Activated CD8-positive, alpha-beta T cell treated with anti-CD3 and anti-CD28 coated beads for 36 hours (primary cell): Measurements from ENCODE around the gene TNS3. TPM values are rescaled to one million over a fixed set of nuclear protein-coding genes. Genes with fewer than 3 reads are reported as not detected.

ENCODE experiments used
- ATAC-seq: fragments of 200-7000 bp; cut with Tn5 transposase; one replicate; pipeline ENCODE4 v1.10.0; 2021; ENCODE audit warnings: mild to moderate bottlenecking, moderate library complexity
- CTCF ChIA-PET: fragments of 350-600 bp; sonication (Branson Sonifier 250); formaldehyde crosslinking; loops from one replicate; lab custom pipeline; 2021; ENCODE audit warnings: antibody characterized with exemption; lab: Charles Lee
- POLR2A ChIA-PET: fragments of 350-600 bp; sonication (Branson Sonifier 250); formaldehyde crosslinking; loops from one replicate; lab custom pipeline; 2021; ENCODE audit warnings: antibody characterized with exemption; lab: Charles Lee
- DNase-seq: peaks from one replicate; pipeline ENCODE4 v3.0.0-alpha.2; 2020
- H3K27ac Mint-ChIP-seq: one replicate; pipeline ENCODE4 v1.8.0; 2021; ENCODE audit warnings: mild to moderate bottlenecking, mixed read lengths
- H3K27me3 Mint-ChIP-seq: one replicate; pipeline ENCODE4 v1.8.0; 2021; ENCODE audit warnings: mixed read lengths
- H3K36me3 Mint-ChIP-seq: one replicate; pipeline ENCODE4 v1.8.0; 2021; ENCODE audit warnings: low read depth, mixed read lengths
- H3K4me1 Mint-ChIP-seq: one replicate; pipeline ENCODE4 v1.8.0; 2021; ENCODE audit warnings: low read depth, mixed read lengths
- H3K4me3 Mint-ChIP-seq: one replicate; pipeline ENCODE4 v1.8.0; 2021; ENCODE audit warnings: mild to moderate bottlenecking, moderate library complexity, mixed read lengths
- H3K9me3 Mint-ChIP-seq: one replicate; pipeline ENCODE4 v1.8.0; 2021; ENCODE audit warnings: mixed read lengths
- CTCF ChIP-seq: fragments of 200-600 bp; IDR thresholded peaks from one replicate; pipeline ENCODE4 v1.8.0; 2022; ENCODE audit warnings: antibody characterized with exemption, mild to moderate bottlenecking
- intact Hi-C: fragments of 100-400 bp; cut with micrococcal nuclease; formaldehyde crosslinking; loops from one replicate; pipeline ENCODE4 v1.10.0; 2022
- total RNA-seq, 2 experiments: library from RNA; stranded (reverse); gene quantifications; one replicate each; pipeline ENCODE4 v1.2.3, GENCODE V29; 2021

Gene TNS3
- total RNA-seq, 2 experiments from 2014 or later, result 0.04 to 0.16 TPM

GRCh38 chr7:47411281-47411869 is 170.5 kb downstream of the TNS3 start:
- no peaks in the 10 kb centered on the region for H3K4me1 Mint-ChIP-seq
- DNase-seq (no peak), ATAC-seq (no peak)
- TF ChIP-seq CTCF, result no peak
- H3K27me3 Mint-ChIP-seq, result no peaks in the 10 kb centered on the region
- ChIA-PET POLR2A (no interaction called here), CTCF (no interaction called here)
- H3K27ac Mint-ChIP-seq, result no peak overlapping the region
- H3K4me3 Mint-ChIP-seq, result no peak overlapping the region
- H3K36me3 Mint-ChIP-seq, result no peaks in the 10 kb centered on the region
- no peaks in the 10 kb centered on the region for H3K9me3 Mint-ChIP-seq
- intact Hi-C loops, result no loop called here

- Mint-ChIP-seq H3K36me3 (no peaks in the 10 kb centered on the region), H3K9me3 (no peaks in the 10 kb centered on the region)
- ATAC-seq, result no peak
Observed at GRCh38 chr7:47408675-47409074, 173.2 kb downstream of the TNS3 start.

GRCh38 chr7:47407821-47408674 is 173.9 kb downstream of the TNS3 start:
- DNase-seq, result no peak
- ChIA-PET CTCF (no interaction called here), POLR2A (no interaction called here)
- H3K36me3 Mint-ChIP-seq, result no peaks in the 10 kb centered on the region
- no peak for TF ChIP-seq CTCF
- intact Hi-C loops, result no loop called here
- no peak for ATAC-seq
- H3K9me3 Mint-ChIP-seq, result no peaks in the 10 kb centered on the region
- H3K4me1 Mint-ChIP-seq, result peaks cover 7% of the 10 kb centered on the region
- H3K27me3 Mint-ChIP-seq, result no peaks in the 10 kb centered on the region
- H3K27ac Mint-ChIP-seq, result no peak overlapping the region
- H3K4me3 Mint-ChIP-seq, result no peak overlapping the region

More at GRCh38 chr7:47408675-47409074, 173.2 kb downstream of the TNS3 start:
- intact Hi-C loops, result no loop called here
- CTCF ChIA-PET, result no interaction called here
- Mint-ChIP-seq H3K27ac (no peak overlapping the region), H3K4me3 (no peak overlapping the region), H3K4me1 (peaks cover 5% of the 10 kb centered on the region), H3K27me3 (no peaks in the 10 kb centered on the region)
- POLR2A ChIA-PET, result no interaction called here
- DNase-seq, result no peak
- TF ChIP-seq CTCF, result no peak

GRCh38 chr7:47407136-47407535 is 174.8 kb downstream of the TNS3 start:
- ATAC-seq, result no peak
- no peak for DNase-seq
- TF ChIP-seq CTCF, result no peak
- intact Hi-C loops, result no loop called here
- H3K4me3 Mint-ChIP-seq, result no peak overlapping the region
- H3K27ac Mint-ChIP-seq, result no peak overlapping the region
- H3K27me3 Mint-ChIP-seq, result no peaks in the 10 kb centered on the region
- H3K4me1 Mint-ChIP-seq, result peaks cover 7% of the 10 kb centered on the region
- POLR2A ChIA-PET, result no interaction called here
- no peaks in the 10 kb centered on the region for H3K9me3 Mint-ChIP-seq
- no peaks in the 10 kb centered on the region for H3K36me3 Mint-ChIP-seq
- CTCF ChIA-PET, result no interaction called here

- H3K4me1 Mint-ChIP-seq, result peaks cover 7% of the 10 kb centered on the region
- H3K27me3 Mint-ChIP-seq, result no peaks in the 10 kb centered on the region
- no peak overlapping the region for H3K27ac Mint-ChIP-seq
- intact Hi-C loops, result no loop called here
- POLR2A ChIA-PET, result no interaction called here
- H3K36me3 Mint-ChIP-seq, result no peaks in the 10 kb centered on the region
- no peaks in the 10 kb centered on the region for H3K9me3 Mint-ChIP-seq
- TF ChIP-seq CTCF, result no peak
- CTCF ChIA-PET, result no interaction called here
- DNase-seq (no peak), ATAC-seq (no peak)
- H3K4me3 Mint-ChIP-seq, result no peak overlapping the region
Observed at GRCh38 chr7:47406801-47407129, 175.1 kb downstream of the TNS3 start.
